Ascending aorta (tissue), 2 donors: ENCODE results near the gene CYTH1. TPM values are rescaled to one million over a fixed set of nuclear protein-coding genes. Genes with fewer than 3 reads are reported as not detected.

Experiments
- DNase-seq, 2 donors: peaks; one replicate each; pipeline ENCODE4 v3.0.0-alpha.2; 2019; ENCODE audit warnings: low spot score in 2 of 2
- H3K27ac ChIP-seq, 2 donors: fragments of 200-600 bp; sonication (generic); one replicate each; pipeline ENCODE4 v1.5.1; 2016 to 2017; ENCODE audit warnings: mild to moderate bottlenecking in 1 of 2
- H3K27me3 ChIP-seq: fragments of 200-600 bp; sonication (generic); one replicate; pipeline ENCODE4 v1.5.1; 2017
- H3K36me3 ChIP-seq, 2 donors: fragments of 200-600 bp; sonication (generic); one replicate each; pipeline ENCODE4 v1.5.1; 2016
- H3K4me1 ChIP-seq, 2 donors: fragments of 200-600 bp; sonication (generic); one replicate each; pipeline ENCODE4 v1.5.1; 2016 to 2017; ENCODE audit warnings: mild to moderate bottlenecking in 1 of 2
- H3K4me3 ChIP-seq, 2 donors: fragments of 200-600 bp; sonication (generic); one replicate each; pipeline ENCODE4 v1.5.1; 2016 to 2017; ENCODE audit warnings: mild to moderate bottlenecking in 1 of 2
- H3K9me3 ChIP-seq, 2 donors: fragments of 200-600 bp; sonication (generic); one replicate each; pipeline ENCODE4 v1.5.1; 2016
- intact Hi-C: fragments of 100-400 bp; cut with DNase I; formaldehyde crosslinking; loops from one replicate; pipeline ENCODE4 v1.15.1; 2023
- total RNA-seq: library from RNA; depleted of rRNA; stranded (reverse); fragments of >200 nt; gene quantifications from one replicate; pipeline ENCODE4 v1.1.0, GENCODE V29; 2016
- TF ChIP-seq, protein P1 (sequence below), 3 experiments: fragments of 200-600 bp in 2 of 3; fragments of 450-650 bp in 1 of 3; sonication (generic) in 2 of 3; IDR thresholded peaks; one replicate each; pipeline ENCODE4 v1.5.1; 2016 to 2019; ENCODE audit warnings: antibody characterized with exemption in 3 of 3, mild to moderate bottlenecking in 1 of 3, moderate library complexity in 1 of 3

The CYTH1 gene
- total RNA-seq, 1 donor from 2014 or later, result 46.5 TPM

- H3K4me1 ChIP-seq, result peaks cover 4 to 27% of the 10 kb centered on the region in 2 donors
- H3K36me3 ChIP-seq, result no peaks in the 10 kb centered on the region
- intact Hi-C loops, result no loop called here
- peak in 1 of 2 donors; percentile 74 for DNase-seq
- H3K27me3 ChIP-seq, result no peaks in the 10 kb centered on the region
- TF ChIP-seq, protein P1, sequence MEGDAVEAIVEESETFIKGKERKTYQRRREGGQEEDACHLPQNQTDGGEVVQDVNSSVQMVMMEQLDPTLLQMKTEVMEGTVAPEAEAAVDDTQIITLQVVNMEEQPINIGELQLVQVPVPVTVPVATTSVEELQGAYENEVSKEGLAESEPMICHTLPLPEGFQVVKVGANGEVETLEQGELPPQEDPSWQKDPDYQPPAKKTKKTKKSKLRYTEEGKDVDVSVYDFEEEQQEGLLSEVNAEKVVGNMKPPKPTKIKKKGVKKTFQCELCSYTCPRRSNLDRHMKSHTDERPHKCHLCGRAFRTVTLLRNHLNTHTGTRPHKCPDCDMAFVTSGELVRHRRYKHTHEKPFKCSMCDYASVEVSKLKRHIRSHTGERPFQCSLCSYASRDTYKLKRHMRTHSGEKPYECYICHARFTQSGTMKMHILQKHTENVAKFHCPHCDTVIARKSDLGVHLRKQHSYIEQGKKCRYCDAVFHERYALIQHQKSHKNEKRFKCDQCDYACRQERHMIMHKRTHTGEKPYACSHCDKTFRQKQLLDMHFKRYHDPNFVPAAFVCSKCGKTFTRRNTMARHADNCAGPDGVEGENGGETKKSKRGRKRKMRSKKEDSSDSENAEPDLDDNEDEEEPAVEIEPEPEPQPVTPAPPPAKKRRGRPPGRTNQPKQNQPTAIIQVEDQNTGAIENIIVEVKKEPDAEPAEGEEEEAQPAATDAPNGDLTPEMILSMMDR (IDR thresholded peaks at IDR 0.05), result no peak
- H3K9me3 ChIP-seq, result no peaks in the 10 kb centered on the region
- no peak overlapping the region for H3K27ac ChIP-seq
- peak overlapping the region; percentile 54 to 65 for H3K4me3 ChIP-seq
Measured at GRCh38 chr17:78716814-78717393, 65.2 kb downstream of the CYTH1 start.

GRCh38 chr17:78716292-78716691 is 65.8 kb downstream of the CYTH1 start:
- intact Hi-C loops, result no loop called here
- H3K27ac ChIP-seq, result no peak overlapping the region
- DNase-seq, result no peak
- TF ChIP-seq, protein P1 (IDR thresholded peaks at IDR 0.05), result no peak
- no peaks in the 10 kb centered on the region for H3K36me3 ChIP-seq
- H3K9me3 ChIP-seq, result no peaks in the 10 kb centered on the region
- H3K4me3 ChIP-seq, result peak overlapping the region; percentile 54 to 65
- no peaks in the 10 kb centered on the region for H3K27me3 ChIP-seq
- peaks cover 4 to 27% of the 10 kb centered on the region in 2 donors for H3K4me1 ChIP-seq

DNA sequence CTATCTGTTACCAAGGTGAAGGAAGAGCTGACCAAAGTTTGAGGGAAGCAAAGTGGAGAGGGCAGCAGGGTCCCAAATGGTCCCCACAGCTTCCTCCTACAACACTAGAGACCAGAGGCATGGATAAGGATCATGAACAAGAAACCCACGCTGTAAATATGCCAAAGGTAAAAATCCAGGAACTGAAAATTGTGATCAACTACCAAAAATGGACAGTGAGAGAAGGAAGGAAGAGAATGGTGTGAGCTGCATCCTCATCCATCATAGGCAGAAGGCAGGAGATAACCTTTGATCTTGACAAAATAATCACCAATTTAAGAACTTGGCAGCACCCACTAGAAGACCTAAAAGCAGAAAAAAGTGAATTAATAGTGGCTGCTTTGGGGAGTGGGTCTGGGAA is 66.2 kb downstream of the CYTH1 start:
- H3K27me3 ChIP-seq, result no peaks in the 10 kb centered on the region
- no peak for DNase-seq
- intact Hi-C loops, result no loop called here
- TF ChIP-seq, protein P1 (IDR thresholded peaks at IDR 0.05), result no peak
- no peaks in the 10 kb centered on the region for H3K9me3 ChIP-seq
- no peak overlapping the region for H3K4me3 ChIP-seq
- H3K27ac ChIP-seq, result no peak overlapping the region
- H3K4me1 ChIP-seq, result peaks cover 4 to 27% of the 10 kb centered on the region in 2 donors
- H3K36me3 ChIP-seq, result no peaks in the 10 kb centered on the region

DNA sequence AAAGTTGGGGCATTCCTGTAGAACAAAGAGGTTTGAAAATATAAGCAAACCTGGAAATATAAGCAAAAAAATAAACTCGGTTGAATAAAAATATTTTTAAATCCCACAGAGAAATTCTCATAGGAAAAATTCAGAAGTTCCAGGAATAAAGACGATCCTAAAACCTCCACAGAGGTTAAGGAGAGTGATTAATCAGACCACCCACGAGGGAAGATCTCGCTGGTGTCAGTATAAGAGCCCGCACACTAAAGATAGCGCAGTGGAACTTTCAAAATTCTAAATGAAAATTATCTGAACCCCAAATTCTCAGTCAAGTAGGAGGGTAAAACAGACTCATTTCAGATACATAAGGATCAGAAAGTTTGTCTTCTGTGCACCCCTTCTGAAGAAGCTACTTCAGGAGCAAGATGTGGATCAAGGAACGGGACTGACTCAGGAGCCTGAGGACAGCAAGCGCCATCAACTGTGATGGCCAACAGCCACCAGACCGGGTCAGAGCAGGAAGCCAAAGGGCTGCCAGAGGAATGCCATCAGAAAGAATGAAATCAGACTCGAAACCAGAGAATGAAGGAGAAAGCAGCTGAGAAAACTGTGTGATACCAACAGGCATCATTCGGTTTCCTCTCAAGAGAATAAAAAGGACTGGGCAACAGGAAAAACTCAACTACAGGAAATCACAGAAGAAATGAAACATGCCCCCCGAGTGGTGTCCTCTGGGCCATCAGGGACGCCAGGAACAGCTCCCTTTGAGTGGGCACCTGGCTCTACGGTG is 66.9 kb downstream of the CYTH1 start:
- H3K36me3 ChIP-seq, result no peaks in the 10 kb centered on the region
- intact Hi-C loops, result no loop called here
- H3K27me3 ChIP-seq, result no peaks in the 10 kb centered on the region
- no peak for DNase-seq
- H3K27ac ChIP-seq, result no peak overlapping the region
- TF ChIP-seq, protein P1 (IDR thresholded peaks at IDR 0.05), result no peak
- no peaks in the 10 kb centered on the region for H3K9me3 ChIP-seq
- H3K4me3 ChIP-seq, result no peak overlapping the region
- peaks cover 4 to 27% of the 10 kb centered on the region in 2 donors for H3K4me1 ChIP-seq

GRCh38 chr17:78714534-78714933 is 67.5 kb downstream of the CYTH1 start:
- H3K4me1 ChIP-seq, result peaks cover 4 to 27% of the 10 kb centered on the region in 2 donors
- TF ChIP-seq, protein P1 (IDR thresholded peaks at IDR 0.05), result no peak
- H3K27ac ChIP-seq, result no peak overlapping the region
- no peaks in the 10 kb centered on the region for H3K27me3 ChIP-seq
- H3K9me3 ChIP-seq, result no peaks in the 10 kb centered on the region
- DNase-seq, result no peak
- intact Hi-C loops, result no loop called here
- H3K36me3 ChIP-seq, result no peaks in the 10 kb centered on the region
- no peak overlapping the region for H3K4me3 ChIP-seq
